Ovary (tissue), 9 donors: ENCODE measurements around the gene C12orf50. TPM values are rescaled to one million over a fixed set of nuclear protein-coding genes. Genes with fewer than 3 reads are reported as not detected.
A peak's percentile ranks its signal among the peaks of the same experiment; 100 is the strongest.

Experiments used
- DNase-seq, 5 donors: peaks; one replicate each; pipeline ENCODE4 v3.0.0-alpha.2; 2019 to 2020
- H3K27ac ChIP-seq, 2 donors: fragments of 200-600 bp; one replicate each; pipeline versions ENCODE4 v1.5.1 to v1.8.0; 2019 to 2022
- H3K27me3 ChIP-seq: fragments of 200-600 bp; one replicate; pipeline ENCODE4 v1.8.0; 2022
- H3K36me3 ChIP-seq: fragments of 200-600 bp; sonication (generic); one replicate; pipeline ENCODE4 v1.5.1; 2019
- H3K4me1 ChIP-seq: one replicate; pipeline ENCODE4 v1.8.1; 2013; ENCODE audit warnings: mild to moderate bottlenecking, moderate library complexity; ENCODE audit not compliant: insufficient read depth
- H3K4me3 ChIP-seq: fragments of 200-600 bp; sonication (generic); one replicate; pipeline ENCODE4 v1.5.1; 2017
- H3K9me3 ChIP-seq, 2 donors: fragments of 200-600 bp in 1 of 2; sonication (generic) in 1 of 2; one replicate each; pipeline versions ENCODE4 v1.5.1 to v1.8.1; 2013 to 2019; ENCODE audit warnings: mild to moderate bottlenecking in 1 of 2, moderate library complexity in 1 of 2
- EP300 ChIP-seq: sonication (generic); formaldehyde crosslinking; IDR thresholded peaks from one replicate; pipeline ENCODE4 v1.6.1; 2017; ENCODE audit warnings: antibody characterized with exemption
- POLR2A ChIP-seq: fragments of 450-650 bp; IDR thresholded peaks from one replicate; pipeline ENCODE4 v1.6.1; 2017; ENCODE audit warnings: antibody characterized with exemption, mild to moderate bottlenecking, moderate library complexity
- WGBS, 3 donors: extraction: QIAGEN DNeasy Blood & Tissue Kit in 1 of 3; methylation state at CpG; one replicate each; pipeline versions ENCODE4 v1.1.5 to v1.1.7; 2013 to 2017; 5-methylcytosine and 5-hydroxymethylcytosine counted together
- intact Hi-C, 4 donors: fragments of 100-400 bp; cut with DNase I; formaldehyde crosslinking; loops; one replicate each; pipeline versions ENCODE4 v1.11.0 to v1.15.1; 2022 to 2023
- polyA plus RNA-seq, 2 donors: library from polyadenylated mRNA; stranded (reverse); fragments of 200-250 nt in 1 of 2; fragments of 350-450 nt in 1 of 2; fragmentation: Illumina TruSeq in 1 of 2; extraction: RNeasy Lipid Tissue Mini Kit (QIAGEN cat#74804) in 1 of 2; gene quantifications; one replicate each; pipeline ENCODE4 v1.2.3, GENCODE V29; 2013 to 2014
- total RNA-seq, 7 donors: library from RNA; depleted of rRNA in 2 of 7; stranded (reverse); fragments of >200 nt in 2 of 7; fragmentation: NEBNext Ultra II Directional in 3 of 7; extraction: Animal tissue kit (Norgen Biotek cat#: 25700) in 3 of 7; gene quantifications; one replicate each; pipeline versions ENCODE4 v1.1.0 to v1.2.4, GENCODE V29; 2016 to 2023
- TF ChIP-seq, protein P1 (sequence below), 3 donors: fragments of 450-650 bp in 2 of 3; fragments of 200-600 bp in 1 of 3; IDR thresholded peaks; one replicate each; pipeline versions ENCODE4 v1.5.1 to v1.8.0; 2016 to 2022; ENCODE audit warnings: antibody characterized with exemption in 3 of 3, mild to moderate bottlenecking in 1 of 3
- donor health status: DM: no; HTN: no; CAD: no; lungs with moderate emphysema.
- donor health status: DM: no; HTN: no; CAD: no.
- donor health status: Bipolar disorder and iron deficiency.
- donor health status: DM: yes; HTN: yes; CAD: no.
- donor health status: DM: no; HTN: no; CAD: no.
- donor health status: DM: yes; HTN: yes; CAD: no.

Gene C12orf50
- total and polyA plus RNA-seq, 9 donors = 0.07 to 0.28 (median 0.20) TPM; not detected in 4

DNA sequence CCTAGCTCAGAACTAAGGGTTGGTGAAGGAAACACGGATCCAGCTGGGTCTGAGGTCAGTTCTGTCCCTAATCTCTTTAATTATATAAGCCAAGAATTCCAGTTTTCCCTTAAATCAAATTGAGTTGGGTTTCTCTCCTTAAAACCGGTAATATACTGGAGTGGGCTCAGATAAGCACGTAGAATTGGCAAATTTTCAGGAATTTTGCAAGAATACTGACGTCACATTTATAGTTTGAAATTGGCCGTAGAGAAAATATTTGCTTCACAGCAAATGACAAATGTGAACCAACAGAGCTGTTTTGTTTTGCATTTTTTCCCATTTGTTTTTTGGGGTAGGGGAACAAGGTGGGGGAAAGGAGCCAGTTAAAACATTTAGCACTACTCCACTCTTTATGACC is 17.4 kb downstream of the C12orf50 start:
- TF ChIP-seq POLR2A = no peak
- no peak for TF ChIP-seq EP300
- TF ChIP-seq, protein P1, sequence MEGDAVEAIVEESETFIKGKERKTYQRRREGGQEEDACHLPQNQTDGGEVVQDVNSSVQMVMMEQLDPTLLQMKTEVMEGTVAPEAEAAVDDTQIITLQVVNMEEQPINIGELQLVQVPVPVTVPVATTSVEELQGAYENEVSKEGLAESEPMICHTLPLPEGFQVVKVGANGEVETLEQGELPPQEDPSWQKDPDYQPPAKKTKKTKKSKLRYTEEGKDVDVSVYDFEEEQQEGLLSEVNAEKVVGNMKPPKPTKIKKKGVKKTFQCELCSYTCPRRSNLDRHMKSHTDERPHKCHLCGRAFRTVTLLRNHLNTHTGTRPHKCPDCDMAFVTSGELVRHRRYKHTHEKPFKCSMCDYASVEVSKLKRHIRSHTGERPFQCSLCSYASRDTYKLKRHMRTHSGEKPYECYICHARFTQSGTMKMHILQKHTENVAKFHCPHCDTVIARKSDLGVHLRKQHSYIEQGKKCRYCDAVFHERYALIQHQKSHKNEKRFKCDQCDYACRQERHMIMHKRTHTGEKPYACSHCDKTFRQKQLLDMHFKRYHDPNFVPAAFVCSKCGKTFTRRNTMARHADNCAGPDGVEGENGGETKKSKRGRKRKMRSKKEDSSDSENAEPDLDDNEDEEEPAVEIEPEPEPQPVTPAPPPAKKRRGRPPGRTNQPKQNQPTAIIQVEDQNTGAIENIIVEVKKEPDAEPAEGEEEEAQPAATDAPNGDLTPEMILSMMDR (IDR thresholded peaks at IDR 0.05) = no peak
- WGBS, 3 donors = 16 to 31% (median 19%) methylated on average over 5 of the region's 5 CpGs
- DNase-seq = no peak
- Histone ChIP-seq H3K9me3 (no peaks in the 10 kb centered on the region), H3K4me1 (no peaks in the 10 kb centered on the region), H3K4me3 (no peak overlapping the region), H3K27ac (no peak overlapping the region), H3K27me3 (no peaks in the 10 kb centered on the region), H3K36me3 (no peaks in the 10 kb centered on the region)
- intact Hi-C loops = no loop called here

DNA sequence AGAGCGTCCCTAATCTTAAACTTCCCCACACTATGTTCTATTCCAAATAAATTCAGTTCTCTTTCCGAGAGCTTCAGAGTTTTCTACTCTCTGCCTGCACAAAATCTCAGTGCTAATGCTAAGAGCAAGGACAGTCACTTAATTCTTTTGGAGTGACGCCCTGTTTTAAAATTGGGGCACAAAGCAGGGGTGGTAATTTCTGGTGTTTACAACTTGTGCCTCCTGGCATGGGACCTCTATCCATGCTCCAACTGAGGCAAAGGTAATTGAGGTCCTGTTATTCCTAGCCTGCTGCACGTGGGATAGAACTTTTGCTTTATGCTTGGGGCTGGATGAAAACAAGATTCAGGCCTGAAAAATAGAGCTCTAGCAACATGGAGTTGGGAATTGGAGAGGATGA is 22.9 kb downstream of the C12orf50 start:
- WGBS, 3 donors = 85 to 87% (median 85%) methylated on average over 4 of the region's 4 CpGs
- H3K27ac ChIP-seq = no peak overlapping the region
- H3K27me3 ChIP-seq = no peaks in the 10 kb centered on the region
- H3K36me3 ChIP-seq = no peaks in the 10 kb centered on the region
- no peak for DNase-seq
- no peaks in the 10 kb centered on the region for H3K9me3 ChIP-seq
- intact Hi-C loops = no loop called here
- no peak for TF ChIP-seq POLR2A
- TF ChIP-seq, protein P1 (IDR thresholded peaks at IDR 0.05) = no peak
- TF ChIP-seq EP300 = no peak
- no peak overlapping the region for H3K4me3 ChIP-seq
- H3K4me1 ChIP-seq = no peaks in the 10 kb centered on the region

DNA sequence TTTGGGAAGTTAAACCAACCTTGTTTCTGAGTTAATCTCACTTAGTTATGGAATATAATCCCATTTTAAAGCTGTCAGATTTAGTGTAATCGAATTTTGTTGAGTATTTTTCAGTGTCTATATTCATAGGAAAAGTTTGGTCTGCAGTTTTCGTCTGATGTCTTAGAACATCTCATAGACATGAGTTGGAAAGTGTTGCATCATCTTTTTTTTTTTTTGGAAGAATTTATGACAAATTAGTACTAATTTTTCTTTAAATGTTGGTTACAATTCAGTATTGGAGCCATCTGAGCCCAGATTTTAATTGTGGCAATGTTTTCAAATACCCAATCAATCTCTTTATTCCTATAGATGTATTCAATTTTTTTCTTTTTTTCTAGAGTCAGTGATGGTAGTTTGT is 27.9 kb downstream of the C12orf50 start:
- intact Hi-C loops = no loop called here
- TF ChIP-seq, protein P1 (IDR thresholded peaks at IDR 0.05) = no peak
- TF ChIP-seq EP300 (no peak), POLR2A (no peak)
- H3K36me3 ChIP-seq = no peaks in the 10 kb centered on the region
- DNase-seq = no peak
- no peaks in the 10 kb centered on the region for H3K9me3 ChIP-seq
- no peaks in the 10 kb centered on the region for H3K4me1 ChIP-seq
- no peaks in the 10 kb centered on the region for H3K27me3 ChIP-seq
- H3K27ac ChIP-seq = no peak overlapping the region
- no peak overlapping the region for H3K4me3 ChIP-seq
- 84 to 89% (median 86%) methylated on average over 2 of the region's 2 CpGs for WGBS, 3 donors

DNA sequence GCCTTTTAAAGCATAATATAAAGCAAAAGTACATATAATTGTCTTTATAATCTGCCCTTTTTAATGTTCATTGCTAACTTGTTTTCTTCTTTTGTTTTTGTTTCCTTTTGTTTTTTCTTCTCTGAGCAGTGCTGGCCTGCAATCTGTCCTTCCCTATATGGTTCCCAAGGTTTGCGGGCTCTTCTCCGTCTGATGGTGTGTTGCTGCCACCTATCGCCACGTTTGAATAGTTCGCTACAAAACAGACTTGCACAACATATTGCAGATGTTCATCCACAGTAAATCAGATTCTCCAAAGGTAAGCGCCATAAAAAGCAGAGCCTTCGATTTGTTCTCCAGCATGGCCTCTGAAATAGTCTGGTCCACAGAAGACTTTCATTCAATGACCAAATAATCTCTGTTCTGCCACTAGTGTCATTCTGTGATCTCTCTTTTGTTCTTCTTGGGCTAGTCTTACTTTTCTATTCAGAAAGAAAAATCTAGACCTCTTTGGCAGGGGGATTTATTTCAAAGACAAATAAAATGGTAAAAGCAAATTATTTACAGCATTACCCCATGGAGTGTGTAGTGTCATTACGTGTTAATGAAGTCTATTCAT is 33.5 kb downstream of the C12orf50 start:
- WGBS, 3 donors = 3 to 4% (median 3%) methylated on average over 8 of the region's 8 CpGs
- intact Hi-C loops = no loop called here
- TF ChIP-seq POLR2A (no peak), EP300 (no peak)
- TF ChIP-seq, protein P1 (IDR thresholded peaks at IDR 0.05) = peak in 1 of 3 donors; percentile 30
- Histone ChIP-seq H3K4me3 (no peak overlapping the region), H3K36me3 (no peaks in the 10 kb centered on the region), H3K4me1 (no peaks in the 10 kb centered on the region), H3K27me3 (no peaks in the 10 kb centered on the region), H3K9me3 (no peaks in the 10 kb centered on the region), H3K27ac (no peak overlapping the region)
- peak; percentile 13 to 61 (median 47) for DNase-seq
